GM18519 (cell line): ENCODE measurements around the gene NEURL1.
"Not testable (repeated sequence)": the region's sequence is repeated elsewhere in the genome, so short reads cannot be mapped to it uniquely, and the experiment has no call there.

Experiments used
- ATAC-seq: cut with Tn5 transposase; IDR thresholded peaks from one replicate; pipeline ENCODE4 v1.9.1; 2021; ENCODE audit warnings: mild to moderate bottlenecking, moderate library complexity; ENCODE audit not compliant: unreplicated experiment, low FRiP score

NEURL1 gene

DNA sequence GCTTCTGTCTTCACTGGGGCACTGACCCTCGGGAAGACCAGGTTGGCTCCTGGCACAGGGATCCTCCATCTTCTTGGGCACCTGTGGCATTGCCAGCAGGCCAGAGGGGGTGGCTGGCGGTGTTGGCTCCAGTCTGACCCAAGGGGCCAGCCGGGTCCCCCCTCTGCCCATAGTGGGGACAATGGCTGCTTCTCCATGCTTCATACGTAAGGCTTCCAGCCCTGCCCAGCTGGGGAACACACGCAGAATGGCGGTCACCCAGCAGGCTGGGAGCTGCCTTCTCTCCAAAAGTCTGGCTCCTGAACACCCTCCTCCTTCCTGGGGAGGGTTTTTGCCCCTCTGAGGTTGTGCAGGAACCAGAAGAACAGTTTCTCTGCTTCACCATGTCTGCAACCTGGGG, 106.8 kb downstream of the NEURL1 start:
- ATAC-seq, result no peak

DNA sequence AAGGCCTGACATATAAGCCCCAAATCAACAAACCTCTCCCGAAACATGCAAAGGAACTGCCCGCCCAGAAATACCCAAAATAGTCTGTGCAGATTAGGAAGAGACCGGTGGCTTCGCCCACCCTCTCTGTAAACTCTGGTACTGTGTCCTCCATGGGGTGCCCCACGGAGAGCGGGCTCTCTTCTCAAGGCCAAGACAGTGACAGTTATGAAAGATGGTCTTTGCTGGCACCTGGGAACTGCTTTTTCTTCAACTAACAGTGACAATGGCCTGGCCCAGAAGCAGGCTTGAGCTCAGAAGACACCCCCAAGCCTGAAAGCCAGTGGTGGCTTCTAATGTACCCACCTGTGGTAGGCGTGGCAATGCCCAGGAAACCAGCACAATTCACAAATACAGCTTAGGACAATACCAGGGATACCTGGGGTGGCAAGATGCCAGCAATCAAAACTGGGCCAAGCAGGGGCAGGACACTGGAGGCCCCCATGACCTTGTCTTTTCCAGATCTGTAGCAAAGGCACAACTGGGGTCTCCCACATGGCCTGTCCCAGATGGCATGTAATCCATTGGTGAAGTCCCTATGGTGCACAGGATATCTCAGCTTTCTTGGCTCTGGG, 107.6 kb downstream of the NEURL1 start:
- no peak for ATAC-seq

DNA sequence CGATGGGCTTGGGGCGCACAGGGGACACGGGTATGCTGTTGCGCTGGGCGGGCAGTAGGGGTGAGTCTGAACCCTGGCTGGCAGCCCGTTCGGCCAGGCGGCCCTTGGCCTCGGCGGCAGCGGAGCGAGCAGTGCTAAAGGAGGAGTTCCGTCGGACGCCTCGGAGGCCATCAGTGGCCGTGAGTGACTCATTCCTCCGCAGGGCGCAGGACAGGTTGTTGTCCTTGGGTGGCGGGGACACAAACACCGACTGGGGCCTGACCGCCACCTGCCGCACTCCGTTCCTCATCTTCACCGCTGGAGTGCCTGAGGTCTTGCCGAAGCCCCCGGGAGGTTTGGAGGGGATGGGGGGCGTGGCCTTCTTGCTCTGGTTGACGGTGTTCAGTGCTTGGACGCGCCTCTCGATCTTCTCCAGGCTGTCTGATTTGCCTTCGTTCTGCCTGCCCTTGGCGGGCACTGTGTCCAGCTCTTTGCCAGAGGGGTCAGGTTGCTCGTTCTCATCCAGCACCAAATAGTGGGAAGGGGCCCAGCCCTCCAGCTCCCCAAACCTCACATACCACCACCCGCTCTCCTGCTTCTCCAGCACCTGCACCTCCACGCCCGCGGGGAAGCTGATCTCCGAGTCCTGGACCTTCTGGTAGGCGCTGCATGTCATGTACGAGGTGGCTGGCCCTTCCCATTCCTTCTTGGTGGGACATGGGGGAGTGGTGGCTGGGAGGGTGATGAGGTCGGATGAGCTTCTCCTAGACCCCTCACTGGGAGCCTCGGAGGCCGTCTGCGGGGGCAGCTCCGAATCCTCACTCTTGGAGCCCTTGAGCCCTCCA, 108.7 kb downstream of the NEURL1 start:
- no peak for ATAC-seq

DNA sequence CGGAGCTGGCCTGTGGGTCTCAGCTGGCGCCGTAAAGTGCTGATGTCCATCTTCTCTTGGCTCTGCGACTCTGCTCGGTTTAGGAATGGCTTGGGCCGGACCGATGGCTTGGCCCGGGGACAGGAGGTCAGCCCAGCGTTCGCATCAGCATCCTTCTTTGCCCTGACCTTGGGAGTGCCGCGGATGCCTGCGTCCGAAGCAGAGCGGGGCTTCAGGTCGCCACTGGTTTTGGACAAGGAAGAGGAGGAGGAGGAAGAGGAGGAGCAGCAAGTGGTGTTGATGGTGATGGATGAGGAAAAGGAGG, 109.3 kb downstream of the NEURL1 start:
- no peak for ATAC-seq

DNA sequence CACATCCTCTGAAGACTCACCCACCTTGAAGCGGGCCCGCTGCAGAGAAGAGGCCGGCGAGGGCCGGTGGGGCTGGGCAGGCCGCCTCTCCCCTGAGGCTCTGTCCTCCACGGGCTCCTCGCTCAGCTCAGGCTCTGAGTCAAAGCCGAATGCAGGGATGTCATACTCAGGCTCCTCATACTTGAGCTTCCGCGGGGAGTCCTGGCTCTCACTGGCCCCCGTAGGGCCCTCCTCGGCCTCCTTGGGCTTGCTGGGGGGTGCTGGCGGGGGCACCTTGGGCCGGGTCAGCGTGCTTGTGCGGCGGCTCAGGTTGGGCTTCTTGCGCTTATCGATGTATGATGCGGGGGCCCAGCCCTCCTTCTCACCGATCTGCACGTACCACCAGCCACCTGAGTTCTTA, 109.9 kb downstream of the NEURL1 start:
- ATAC-seq, result no peak

DNA sequence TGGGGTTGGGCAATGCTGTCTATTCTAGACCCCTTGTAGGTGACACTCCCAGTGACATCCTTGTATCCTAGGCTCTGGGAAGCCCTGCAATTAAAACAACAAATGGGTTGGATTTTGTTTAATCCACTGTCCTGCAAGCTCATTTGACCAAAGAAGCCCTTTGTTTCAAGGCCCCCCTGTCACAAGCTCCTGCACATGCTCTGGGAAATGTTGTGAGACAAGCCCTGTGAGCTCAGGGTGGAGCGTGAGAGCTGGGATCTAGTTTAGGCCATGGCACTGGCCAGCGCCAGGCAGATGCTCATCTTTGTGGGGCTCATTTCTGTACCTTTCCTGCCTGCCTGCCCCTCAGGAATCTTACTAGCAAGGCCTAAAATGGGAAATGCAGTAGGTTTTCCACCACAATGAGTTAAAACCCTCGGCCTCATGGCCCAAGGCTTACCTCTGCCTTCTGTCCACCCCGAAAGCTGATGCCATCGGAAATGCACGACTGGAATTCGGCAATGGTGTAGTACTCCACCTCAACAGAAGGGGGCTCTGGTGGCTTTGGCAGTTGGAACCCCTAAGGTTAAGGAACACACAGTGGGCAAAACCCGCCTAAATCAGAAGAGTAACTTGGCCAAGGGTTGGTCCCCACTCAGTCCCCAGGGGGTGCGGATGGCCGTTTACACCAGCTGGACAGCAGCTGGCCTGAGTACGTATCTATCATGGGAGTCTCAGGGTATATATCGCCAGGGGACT, 112.0 kb downstream of the NEURL1 start:
- ATAC-seq, result no peak

DNA sequence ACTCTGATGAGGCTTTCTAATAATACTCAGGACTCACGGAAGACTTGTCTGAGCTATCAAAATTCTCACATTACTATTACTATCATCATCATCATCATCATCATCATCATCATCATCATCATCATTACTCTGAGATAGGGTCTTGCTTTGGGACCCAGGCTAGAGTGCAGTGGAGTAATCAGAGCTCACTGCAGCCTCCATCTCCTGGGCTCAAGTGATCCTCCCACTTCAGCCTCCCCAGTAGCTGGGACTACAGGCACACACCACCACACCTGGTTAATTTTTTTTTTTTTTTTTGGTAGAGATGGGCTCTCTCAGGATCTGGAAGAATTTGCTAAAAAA, 112.6 kb downstream of the NEURL1 start:
- ATAC-seq, result not testable (repeated sequence)

DNA sequence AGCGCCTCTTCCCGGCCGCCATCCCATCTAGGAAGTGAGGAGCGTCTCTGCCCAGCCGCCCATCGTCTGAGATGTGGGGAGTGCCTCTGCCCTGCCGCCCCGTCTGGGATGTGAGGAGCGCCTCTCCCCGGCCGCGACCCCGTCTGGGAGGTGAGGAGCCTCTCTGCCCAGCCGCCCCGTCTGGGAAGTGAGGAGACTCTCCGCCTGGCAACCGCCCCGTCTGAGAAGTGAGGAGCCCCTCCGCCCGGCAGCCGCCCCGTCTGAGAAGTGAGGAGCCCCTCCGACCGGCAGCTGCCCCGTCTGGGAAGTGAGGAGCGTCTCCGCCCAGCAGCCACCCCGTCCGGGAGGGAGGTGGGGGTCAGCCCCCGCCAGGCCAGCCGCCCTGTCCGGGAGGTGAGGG, 113.5 kb downstream of the NEURL1 start:
- not testable (repeated sequence) for ATAC-seq

DNA sequence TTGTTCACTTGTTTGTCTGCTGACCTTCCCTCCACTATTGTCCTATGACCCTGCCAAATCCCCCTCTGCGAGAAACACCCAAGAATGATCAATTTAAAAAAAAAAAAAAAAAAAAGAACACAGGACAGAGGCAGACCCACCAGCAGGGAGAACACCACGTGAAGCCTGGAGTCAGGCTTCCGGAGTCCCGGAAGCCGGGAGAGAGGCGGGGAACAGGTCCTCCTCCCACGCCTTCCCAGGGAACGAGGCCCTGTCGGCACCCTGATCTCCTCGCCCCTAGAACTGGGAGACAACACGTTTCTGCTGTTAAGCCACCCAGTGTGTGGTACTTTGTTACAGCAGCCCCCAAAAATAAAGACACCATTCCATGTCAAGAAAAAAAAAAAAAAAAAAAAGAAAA, 114.6 kb downstream of the NEURL1 start:
- ATAC-seq, result not testable (repeated sequence)

DNA sequence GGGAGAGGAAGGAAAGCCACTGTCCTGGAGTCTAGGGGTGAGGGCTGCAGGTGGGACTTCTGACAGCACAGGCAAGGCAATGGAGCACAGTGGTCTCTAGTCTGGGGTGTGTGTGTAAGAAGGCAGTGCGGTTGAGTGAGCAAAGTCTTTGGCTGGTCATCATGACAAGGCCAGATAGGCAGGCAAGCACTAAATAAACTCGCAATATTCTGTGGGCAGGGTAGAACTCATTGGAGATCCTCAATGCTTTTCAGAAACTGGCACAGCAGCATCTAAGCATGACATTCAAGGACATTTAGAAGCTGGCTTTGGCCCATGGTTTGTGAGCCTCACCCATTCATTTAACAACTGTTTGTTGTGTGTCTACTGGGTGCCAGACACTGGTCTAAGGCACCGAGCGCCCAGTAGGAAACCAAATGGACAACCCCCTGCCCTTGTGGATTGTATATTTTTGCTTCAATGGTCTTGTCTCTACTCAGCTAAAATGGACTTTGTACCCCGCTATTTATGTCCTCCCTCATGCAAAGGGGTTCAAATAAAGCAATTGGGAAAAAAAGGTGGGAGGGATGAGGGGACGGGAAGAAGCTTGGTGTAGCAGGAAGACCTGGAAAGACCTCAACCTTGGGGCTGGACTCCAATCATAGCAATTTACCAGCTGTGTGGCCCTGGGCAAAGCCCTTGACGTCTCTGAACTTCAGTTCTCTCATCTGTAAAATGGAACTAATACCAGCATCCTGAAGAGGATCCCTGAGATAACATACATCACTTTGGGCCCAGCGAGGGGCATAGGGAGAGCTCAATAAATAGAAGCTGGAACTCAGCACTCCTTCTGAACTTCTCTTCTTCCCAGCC, 116.0 kb downstream of the NEURL1 start:
- no peak for ATAC-seq

DNA sequence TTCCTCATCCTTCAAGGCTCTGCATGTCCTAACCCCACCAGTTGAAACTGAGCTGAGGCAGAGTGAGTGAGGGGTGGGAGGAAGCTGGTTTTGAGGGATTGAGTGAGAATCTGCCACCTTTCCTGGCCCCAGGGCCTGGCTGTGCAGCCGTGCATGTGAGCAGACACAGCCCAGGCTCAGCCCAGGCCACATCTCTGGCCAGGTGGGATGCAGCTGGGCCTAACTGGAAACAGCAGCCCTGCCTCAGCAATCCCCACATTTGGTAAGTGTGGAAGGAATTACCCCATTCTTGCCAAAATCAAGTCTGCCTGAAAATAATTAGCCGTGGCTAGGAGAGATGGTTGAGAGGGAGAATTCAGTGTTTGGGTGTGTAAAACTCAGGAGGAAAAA, 116.6 kb downstream of the NEURL1 start:
- no peak for ATAC-seq

DNA sequence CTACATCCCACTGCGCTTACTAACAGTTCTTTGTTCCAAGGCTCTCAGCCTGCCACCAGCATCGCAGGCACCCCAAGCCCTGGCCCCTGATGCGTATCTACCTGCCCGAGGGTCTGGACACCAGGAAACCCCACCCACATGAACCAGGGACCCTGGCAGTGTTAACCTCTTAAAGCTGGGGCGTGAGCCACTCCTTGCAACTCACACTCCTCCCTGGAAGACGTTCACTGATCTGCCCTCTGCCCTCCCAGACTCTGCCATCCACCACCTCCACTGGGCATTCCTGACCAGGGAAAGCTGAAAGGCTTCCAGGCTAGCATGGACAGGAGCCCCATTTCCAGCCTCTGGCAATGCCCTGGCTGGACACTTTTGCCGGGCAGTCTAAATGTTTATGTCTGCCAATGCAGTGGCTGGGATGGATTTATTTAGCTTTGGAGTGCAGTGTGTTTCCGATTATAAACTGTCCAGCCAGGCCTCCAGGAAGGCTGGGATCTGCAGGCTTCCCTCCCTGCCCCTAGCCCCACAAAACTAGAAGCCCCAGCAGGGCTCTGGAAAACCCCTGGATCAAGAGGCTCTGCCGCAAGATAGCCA, 117.5 kb downstream of the NEURL1 start:
- no peak for ATAC-seq

DNA sequence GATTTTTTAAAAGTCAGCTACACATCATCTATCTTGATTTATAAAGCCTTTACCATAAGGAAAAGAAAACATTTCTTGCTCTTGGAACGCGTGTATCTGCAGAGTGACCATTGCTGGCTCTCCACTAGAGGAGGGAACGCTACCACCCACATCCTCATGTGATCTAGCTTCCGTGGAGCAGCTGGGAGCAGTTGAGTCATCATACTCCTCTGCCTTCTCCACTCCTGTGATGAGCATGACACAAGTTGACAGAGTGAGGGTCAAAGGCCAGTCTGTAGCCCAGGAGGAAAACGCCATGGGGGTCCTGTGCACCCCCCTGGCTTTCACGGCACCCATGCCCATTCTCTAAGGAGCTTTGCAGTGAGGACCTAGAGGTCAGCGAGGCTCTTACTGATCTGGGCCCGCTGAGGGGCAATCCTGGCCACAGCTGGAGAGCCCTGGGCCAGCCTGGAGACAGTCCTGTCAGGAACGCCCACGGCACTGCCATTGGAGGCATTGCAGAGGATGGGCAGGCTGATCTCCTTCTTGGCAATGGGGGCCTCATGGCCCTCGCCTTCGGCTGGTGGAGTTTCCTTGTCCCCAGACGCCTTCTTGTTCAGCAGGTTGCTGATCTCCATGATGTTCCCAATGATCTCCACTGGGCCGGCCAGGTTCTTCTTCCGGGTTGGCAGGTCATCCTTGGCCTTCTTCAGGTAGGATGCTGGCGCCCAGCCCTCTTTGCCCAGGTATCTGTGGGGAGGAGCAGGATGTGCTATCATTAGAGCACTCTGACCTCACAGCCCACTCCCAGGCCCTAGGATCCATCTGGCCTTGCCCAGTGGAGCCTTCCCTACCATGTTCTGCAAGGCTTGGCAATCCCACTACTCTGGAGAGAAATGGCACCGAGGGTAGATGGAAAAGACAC, 119.2 kb downstream of the NEURL1 start:
- ATAC-seq, result no peak

DNA sequence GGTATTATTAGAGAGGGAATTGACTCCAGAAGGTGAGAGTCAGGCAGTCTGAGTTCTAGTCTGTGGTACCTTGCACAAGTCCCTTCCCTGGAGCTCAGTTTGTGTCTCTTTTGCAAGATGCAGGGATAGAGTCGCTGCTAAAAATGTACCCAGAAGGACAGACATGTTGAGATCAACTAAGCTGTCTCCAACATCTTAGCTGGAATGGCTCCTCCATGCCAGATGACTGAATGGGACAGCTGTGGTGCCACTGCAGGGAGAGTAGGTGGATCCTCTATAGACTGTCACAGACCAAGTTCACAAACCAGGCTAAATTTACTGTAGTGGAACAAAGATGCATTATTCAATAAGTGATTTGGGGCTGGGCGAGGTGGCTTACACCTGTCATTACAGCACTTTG, 120.1 kb downstream of the NEURL1 start:
- ATAC-seq, result no peak

DNA sequence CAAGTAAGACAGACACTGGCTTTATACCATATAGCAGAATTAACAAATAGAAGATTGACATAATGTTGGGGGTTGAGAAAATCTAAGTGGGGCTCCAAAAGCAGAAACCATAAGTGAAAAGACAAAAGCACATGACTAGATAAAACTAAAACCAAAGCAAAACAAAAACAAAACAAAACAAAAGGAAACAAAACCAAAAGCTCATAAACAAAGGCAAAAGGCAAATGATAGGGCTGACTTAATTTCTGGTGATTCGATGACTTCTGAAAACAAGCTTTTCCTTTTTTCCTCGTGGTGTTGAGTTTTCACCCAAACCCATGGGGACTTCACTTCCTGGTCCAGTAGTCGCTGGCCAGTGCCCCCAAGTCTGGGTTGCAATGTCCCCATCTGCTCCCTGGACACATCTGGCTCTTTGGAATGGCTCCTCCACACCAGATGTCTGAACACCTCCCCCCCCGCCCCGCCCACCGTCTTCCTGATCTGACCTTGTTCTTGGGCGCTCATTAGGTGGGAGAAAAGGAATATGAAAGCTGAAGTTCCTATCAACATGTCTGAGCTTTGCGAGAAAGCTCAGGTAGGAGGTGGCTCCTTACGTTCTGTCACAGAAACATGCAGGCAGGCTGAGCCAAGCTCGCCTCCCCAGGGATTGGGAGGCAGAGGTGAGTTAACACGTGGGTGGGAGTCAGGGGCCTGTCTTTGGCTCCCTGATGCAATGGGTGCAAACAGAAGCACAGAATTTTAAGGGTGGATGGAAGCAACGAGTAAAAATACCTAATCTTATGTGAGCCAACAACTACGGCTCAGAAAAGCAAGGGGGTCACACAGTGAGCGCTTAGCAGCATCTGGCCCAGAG, 121.0 kb downstream of the NEURL1 start:
- no peak for ATAC-seq

DNA sequence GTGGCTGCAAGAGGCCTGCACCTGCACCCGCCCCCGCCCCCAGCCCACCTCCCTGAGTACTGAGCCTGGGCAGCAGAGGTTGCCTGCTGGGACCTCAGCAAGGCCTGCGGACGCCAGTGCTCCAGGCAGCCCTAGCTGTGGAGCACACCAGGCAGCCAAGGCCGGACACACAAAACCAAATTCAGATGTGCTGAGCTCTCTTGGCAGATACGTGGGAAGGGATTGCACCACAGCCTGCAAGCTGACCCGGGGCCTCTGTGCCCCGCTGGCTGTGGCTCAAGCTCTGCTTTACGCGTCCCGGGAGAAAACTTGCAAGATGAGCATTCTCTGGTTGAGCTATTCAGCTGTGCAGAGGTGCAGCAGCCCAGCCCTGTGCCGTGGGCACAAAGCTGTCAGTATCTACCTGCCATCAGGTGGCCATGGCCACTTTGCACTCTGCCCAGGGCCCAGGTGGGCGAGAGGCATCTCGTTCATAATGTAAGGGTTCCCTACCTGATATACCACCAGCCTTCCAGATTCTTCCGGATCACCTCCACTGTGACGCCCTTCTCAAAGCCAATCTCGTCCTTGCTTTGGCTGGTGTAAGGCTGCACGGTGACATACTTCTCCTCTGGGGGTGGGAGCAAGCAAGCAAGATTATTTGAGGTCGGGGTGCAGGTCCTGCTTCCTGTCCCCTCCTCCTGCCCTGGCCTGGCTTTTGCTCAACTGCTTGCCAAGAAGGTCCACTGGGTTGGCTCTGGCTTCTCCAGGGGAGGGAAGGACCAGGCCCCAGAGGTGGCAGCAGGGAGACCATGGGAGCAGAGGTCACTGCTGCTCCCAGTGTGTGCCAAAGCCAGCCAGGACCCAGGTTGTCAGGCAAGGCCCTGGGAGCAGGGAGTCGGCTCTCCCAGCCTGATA, 123.4 kb downstream of the NEURL1 start:
- ATAC-seq, result no peak

DNA sequence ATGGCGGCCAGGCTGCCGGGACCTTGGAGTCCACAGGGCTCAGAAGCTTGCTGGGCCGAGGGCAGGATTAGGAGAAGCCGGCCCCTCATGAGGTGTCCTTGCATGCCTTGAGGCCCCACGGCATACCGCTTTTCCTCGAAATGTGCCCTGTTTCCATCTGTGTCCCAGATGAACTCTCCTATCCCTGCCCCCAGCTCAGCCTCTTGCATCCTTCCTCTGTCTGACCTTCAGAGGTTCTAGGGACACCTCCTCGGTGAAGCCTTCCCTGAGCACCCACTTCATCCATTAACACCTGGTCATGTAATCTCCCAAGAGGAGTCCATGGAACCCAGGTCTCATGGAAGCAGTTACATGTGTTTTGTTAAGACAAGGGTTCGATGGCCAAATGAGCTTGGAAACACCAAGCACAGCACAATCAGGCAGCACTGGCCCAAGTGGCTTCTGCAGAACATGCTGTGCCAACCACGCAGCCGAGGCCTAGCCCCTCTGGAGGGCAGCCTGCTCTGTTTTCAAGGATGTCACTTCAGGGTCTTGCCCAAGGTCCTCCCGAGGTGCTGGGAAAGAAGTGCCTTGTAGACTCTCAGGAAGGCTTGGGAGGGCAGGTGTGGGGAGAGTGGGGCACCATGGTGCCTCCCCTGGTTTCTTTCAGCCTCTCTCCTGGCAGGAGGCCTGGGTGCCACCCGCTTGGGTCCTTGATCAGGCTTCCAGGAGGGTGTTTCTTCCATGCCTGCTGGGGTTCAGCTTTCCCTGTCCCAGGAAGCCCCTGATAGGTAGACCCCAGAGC, 124.3 kb downstream of the NEURL1 start:
- ATAC-seq, result no peak
